GM12874 (cell line): Measurements from ENCODE around the gene UTF1.

Source experiments
- TF ChIP-seq, protein P1 (sequence below): IDR thresholded peaks from 2 replicates; pipeline ENCODE4 v1.5.1; 2011; ENCODE audit warnings: low read depth, mild to moderate bottlenecking, control low read depth, low read length, moderate library complexity; ENCODE audit not compliant: insufficient read depth

UTF1 gene

GRCh38 chr10:133190225-133190624 is 39.8 kb upstream of the UTF1 start:
- TF ChIP-seq, protein P1, sequence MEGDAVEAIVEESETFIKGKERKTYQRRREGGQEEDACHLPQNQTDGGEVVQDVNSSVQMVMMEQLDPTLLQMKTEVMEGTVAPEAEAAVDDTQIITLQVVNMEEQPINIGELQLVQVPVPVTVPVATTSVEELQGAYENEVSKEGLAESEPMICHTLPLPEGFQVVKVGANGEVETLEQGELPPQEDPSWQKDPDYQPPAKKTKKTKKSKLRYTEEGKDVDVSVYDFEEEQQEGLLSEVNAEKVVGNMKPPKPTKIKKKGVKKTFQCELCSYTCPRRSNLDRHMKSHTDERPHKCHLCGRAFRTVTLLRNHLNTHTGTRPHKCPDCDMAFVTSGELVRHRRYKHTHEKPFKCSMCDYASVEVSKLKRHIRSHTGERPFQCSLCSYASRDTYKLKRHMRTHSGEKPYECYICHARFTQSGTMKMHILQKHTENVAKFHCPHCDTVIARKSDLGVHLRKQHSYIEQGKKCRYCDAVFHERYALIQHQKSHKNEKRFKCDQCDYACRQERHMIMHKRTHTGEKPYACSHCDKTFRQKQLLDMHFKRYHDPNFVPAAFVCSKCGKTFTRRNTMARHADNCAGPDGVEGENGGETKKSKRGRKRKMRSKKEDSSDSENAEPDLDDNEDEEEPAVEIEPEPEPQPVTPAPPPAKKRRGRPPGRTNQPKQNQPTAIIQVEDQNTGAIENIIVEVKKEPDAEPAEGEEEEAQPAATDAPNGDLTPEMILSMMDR: no peak

- TF ChIP-seq, protein P1: no peak
Observed at GRCh38 chr10:133191651-133192050, 38.4 kb upstream of the UTF1 start.

DNA sequence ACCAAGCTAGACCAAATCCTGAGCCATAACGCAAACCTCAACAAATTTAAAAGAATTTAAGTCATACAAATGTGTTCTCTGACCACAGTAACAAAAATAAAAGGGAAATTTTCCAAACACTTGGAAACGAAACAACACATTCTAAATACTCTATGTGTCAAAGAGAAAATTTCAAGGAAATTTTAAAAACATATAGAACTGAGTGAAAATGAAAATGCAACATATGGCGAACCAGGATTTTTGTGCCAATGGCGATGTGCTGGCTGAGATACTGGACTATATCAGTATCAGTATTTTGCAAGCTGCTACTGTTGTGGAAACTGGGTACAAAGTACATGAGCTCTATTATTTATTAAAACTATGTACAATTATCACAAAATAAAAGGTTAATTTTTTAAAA is 35.9 kb upstream of the UTF1 start:
- TF ChIP-seq, protein P1: no peak

DNA sequence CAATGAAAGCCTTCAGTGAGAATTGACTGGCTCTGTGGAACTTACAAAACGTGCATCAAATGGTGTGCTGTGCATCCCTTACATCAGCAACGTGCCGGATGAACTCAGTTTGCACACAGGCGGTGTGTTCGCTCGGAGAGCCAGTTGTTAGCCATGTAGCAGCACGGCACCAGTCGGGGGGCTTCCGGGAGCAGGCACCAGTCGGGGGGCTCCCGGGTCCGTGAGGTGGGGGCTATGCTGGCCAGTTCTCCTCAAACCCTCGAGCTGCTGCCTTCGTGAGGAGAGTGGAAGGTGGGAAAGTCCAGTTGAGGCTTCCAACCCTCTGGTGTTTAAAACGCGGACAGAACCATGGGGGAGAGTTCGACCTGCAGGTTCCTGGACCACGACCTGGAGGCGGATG is 34.9 kb upstream of the UTF1 start:
- TF ChIP-seq, protein P1: no peak

- TF ChIP-seq, protein P1: no peak
Observed at GRCh38 chr10:133195611-133196010, 34.4 kb upstream of the UTF1 start.

DNA sequence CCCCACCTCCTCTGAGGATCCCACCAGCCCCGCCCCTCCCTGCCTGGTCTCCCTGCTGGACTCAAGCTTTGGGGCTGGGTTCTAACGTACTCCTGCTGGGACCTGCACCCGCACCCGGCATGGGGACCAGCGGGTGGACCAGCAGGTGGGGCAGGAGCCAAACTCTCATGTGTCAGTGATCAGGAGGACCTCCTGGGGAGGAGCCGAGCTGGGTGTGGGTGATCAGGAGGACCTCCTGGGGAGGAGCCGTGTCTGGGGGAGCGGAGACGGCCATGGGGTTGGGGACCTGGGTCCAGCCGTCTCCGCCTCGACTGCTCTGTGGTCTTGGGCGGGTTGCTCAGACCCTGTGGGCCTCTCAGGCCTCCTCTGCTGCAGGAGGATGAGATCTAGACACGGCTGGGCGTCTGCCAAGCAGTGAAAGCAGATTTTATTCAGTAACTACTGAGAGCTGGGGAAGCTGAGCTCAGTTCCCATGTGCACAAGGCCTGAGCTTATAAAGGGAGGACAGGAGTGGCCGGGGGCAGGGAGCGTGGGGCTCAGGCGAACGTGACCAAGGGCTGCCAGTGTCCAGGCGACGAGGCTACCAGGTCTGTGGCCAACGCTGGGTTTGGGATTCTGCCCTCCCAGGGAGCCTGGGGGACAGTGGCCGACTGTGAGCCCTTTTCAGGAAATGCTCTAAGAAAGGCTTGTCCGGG is 33.6 kb upstream of the UTF1 start:
- TF ChIP-seq, protein P1: no peak

GRCh38 chr10:133196936-133197758 is 32.9 kb upstream of the UTF1 start:
- TF ChIP-seq, protein P1: no peak
